ENCODE data around the gene STK24.
"Not testable (repeated sequence)": the region's sequence is repeated elsewhere in the genome, so short reads cannot be mapped to it uniquely, and the experiment has no call there.

STK24 gene

DNA sequence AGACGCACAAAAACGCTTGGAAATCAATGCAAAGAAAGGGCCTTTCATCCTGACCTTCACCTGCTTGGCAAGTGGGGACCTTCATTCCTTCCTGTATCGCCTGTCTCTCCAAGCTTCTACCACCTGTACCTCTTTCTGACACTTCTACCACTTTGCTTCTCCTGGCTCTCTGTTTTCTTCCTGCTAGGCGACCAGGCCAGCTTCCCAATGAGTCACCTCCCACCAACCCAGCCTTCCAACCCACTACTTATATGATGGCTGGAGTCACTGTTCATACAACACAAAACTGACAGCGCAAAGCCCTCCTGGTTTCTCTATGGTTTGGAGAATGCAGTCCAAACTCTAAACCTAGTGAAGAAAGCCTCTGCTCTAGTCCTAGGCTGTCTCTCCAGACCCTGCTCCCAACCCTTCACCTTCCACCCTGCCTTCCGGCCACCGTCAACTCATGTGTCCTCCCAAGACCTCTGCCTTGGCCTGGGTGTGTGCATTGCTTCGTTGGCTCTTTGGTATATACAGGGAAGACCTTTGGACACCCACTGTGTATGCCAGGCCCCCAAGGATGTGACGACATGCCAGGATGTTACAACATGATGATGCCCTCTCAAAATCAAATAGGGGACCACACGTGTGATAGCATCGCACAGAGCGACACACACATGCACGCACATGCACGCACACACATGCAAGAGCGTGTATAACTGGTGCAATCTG, 148.5 kb downstream of the STK24 start:
- DNase-seq = no peak

DNA sequence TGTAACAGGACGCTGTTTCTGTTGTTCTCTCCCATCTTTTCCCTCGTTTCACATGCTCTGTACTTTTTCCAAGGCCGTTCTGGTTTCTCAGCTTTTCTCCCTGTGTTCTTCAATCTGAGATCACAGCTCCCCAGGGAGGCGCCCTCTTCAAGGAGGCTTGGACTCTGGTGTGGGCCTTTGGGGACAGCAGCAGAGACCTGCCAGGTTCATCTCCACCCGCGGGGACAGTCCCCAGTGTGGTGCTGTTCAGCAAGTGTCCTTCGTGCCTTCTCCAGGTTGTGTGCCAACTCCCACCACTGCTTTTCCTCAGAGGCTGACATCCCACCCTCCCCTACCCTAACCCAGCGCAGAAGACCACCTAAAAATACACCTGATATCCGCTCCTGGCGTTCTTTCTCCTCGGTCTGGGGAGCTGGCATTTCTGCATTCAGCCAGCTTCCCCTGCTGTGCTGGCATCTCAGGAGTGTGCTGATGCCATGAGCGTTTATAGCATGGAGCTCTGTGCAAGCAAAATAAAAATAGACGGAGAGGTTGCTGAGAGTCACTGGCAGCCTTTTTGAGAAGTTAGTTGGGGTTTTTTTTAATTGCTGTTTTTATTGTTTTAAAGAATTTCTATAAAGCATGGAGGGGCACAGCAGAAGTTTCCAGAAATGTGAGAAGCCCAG, 149.4 kb downstream of the STK24 start:
- no peak for DNase-seq

DNA sequence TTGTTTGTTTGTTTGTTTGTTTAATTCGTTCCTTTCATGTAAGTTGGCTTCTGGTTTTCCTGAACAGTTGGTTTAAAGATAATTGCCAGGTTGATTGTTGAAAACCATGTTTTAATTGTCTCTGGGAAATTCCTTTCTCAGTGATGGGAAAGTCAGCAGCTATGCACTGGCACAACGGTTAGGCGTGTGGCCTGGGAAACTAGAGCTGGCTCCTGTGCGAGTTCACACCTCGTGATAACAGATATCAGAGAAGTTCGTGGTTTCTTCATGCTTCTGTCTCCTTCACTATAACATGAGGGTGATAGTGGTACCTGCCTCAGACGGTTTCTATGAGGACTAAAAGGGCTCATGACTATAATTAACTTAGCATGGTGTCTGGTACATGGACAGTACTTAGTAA, 153.5 kb downstream of the STK24 start:
- DNase-seq = no peak

DNA sequence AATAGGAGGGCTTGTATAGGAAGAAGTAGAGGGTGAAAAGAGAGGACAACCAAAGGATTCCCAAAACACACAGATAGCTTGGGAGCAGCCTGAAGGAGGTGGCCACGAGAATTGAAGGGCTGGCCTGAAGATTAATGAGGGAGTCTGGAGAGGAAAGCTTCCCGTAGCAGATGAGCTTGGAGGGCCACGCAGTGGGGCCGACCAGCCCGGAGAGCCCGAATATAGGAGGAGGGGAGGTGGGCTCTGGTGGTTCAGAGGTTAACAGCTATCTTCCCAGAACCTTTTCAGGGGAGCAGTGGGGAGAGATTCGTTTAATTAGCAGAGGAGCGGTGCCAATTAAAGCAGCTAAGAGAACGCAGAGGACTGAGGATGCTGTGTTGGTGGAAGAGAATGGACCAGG, 154.9 kb downstream of the STK24 start:
- no peak for DNase-seq

DNA sequence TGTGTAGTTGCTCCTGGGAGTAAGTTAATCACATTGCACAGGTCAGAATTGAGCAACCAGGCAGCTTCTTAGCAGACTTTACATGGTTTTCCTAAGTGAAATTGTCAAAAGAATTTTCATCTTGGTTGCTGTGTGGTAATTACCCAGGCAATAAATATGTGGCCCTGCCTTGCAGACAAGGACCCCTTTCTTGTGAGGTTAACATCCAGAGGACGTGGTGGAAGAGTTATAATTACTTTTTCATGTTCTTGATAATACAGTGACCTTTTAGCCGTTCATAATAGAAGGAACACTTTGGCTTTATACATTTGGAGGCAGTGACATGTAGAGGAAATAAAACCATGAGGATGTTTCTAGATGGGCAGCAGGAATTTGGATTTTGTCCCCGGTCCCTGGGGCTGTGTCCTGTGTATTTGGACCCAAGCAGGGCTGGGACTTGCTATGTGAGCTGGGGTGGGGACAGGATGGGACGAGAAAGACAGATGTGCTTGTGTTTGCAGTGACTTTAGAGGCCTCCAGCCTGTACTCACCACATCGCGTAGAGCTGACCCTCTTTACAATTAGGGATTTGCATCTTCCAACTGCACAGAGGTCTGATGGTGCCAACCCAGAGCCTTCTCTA, 156.2 kb downstream of the STK24 start:
- DNase-seq = no peak

DNA sequence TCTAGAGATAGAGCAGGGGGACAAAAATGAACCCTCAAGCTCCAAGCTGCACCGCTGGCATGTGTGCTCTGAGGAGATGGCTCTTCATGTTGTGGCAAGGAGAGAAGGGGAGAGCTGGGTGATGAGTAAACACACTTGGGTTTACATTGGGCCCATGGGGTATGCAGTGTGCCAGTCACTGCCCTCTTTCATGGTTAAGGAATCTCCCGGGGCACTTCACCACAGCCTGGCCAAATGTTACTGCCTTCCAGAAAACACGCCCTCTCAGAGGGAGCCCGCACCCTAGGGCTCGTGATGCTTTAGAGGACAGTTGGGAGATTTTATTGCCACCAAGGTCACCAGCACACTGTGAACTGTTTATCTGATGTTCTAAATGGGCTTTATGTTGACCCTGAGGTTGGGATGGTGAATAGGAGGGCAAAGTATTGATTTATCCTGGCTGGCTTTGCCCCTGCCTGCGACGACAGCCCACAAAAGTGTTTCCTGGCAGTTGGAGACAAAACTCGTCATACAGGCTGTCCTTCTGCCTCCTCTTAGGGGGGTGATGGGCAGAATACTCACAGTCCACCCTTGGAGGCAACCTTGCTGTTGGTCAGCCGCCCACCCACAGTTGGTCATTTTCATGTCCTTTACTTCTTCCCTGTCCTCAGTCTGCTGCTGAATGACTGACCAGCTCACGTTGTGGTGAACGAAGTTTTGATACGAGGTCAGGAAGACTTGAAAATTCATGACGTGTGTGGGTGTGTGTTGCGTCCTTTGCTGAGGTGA, 156.9 kb downstream of the STK24 start:
- no peak for DNase-seq

DNA sequence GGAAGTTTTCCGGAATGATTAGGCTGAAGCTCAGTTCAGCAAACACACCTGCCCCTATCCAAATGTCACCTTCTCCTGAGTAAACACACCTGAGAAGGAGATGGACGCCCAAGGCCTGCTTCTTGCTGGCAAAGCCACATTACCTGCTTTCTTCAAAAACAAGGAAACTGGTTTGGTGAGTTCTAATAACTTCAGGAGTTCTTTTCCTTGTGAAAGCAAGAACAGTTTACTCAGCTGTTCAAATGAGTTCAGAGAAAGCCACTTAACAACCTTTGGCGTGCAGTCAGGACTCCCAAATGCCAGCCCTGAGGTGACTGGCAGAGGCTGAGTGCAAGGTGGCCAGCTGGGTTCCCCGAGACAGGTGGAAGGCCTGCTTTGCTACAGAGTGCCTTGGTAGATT, 160.5 kb downstream of the STK24 start:
- no peak for DNase-seq

DNA sequence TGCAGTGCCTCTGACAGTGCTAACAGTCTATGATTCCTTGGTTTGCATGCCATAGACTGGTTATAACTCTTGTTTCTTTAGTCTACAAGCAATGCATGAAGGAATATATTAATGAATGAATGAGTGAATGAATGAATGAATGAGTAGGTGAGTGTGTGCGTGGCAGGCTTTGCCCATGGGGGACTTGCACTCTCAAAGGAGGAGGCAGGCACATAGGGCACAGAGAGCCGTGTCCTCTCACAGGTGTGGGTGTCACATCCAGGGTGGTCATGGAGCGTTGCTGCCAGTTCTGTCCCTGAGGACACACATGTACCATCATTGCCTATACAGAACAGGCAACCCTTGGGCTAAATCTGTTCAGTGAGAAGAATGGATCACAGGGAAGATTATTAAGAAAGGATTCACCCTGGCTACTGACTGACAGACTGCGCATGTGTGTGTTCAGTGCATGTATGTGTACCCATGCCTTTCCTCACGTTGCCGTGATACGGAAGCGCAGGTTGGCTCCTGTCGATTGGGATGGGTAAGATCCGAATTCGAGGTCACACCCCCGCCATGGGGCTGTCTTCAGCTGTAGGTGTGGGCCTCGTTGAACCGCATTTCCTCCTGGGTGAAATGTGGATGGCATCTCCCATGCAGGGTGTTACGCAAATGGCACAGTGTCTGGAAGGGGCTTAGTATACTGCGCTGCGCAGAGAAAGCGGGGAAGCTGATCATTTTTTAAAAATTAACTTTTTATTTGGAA, 161.4 kb downstream of the STK24 start:
- DNase-seq = no peak

DNA sequence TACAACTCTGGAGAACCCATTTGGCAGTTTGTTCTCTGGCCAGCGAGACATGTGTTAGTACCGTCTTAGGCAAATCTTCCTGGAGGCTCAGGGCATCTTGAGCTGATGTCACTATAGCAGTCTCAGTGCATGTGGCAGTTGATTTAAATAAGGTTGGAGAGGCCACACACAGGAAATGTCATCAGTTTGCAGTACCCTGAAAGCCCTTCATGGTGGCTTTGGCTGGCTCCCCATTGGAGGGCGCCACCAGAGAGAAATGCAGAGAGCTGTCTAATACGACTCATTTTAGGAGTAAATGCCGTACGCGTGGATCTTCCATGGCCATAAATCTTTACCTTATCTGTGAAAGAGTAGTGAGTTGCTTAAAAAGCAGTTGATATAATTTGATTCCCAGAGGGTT, 163.1 kb downstream of the STK24 start:
- no peak for DNase-seq

DNA sequence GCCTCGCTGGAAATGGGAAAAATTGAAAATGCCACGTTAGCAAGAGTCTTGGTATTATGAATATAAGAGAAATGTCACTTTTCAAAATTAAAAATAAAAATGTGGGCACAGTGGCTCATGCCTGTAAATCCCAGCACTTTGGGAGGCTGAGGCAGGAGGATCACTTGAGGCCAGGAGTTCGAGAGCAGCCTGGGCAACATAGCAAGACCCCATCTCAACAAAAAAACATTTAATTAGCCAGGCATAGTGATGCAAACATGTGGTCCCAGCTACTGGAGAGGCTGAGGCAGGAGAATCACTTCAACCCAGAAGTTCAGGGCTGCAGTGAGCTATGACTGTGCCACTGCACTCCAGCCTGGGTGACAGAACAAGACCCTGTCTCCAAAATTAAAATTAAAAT, 163.6 kb downstream of the STK24 start:
- not testable (repeated sequence) for DNase-seq

DNA sequence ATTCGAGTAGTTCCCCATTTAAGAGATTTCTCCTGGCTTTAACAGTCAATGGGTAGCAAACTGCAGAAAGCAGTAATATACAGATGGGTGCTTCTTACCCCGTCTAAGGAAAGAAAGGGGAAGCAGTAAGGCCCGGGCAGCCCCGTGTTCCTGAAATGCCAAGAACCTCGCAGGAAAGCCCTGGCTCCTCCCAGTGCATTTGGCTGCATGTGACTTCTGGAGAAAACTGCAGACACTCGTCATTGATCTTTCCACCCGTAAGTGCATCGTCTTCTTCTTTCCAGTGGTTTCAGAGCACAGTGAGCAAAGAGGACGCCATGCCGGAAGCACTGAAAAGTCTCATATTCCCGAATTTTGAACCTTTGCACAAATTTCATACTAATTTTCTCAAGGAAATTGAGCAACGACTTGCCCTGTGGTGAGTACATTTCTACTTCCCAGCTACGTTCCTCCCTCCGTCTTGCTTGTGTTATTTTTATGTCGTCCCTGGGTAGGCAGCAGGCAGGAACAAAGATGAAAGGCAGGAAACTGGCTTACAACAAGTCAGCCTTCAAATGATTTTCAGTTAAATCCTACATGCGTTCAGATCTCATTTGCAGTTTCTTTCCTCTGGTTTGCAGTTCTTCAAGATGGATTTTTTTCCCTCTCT, 165.2 kb downstream of the STK24 start:
- DNase-seq = no peak

DNA sequence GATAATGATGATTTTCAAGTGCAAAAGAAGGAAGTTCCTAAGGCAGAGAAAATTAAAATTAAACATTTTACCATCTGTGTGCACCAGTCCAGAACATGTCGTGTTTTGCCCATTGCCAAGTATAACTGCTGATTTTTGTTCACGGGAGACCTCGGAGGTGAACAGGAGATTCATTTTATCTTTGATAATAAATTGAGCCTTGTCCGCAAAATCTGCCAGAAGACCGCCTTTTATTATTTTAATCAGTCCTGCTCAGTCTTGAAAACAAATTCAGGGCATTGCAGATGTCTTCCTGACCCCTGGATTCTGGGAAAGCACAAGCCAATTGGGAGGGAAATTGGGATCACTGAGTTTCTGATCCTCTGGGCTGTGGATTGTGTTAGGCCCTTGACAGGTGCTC, 165.9 kb downstream of the STK24 start:
- DNase-seq = no peak

DNA sequence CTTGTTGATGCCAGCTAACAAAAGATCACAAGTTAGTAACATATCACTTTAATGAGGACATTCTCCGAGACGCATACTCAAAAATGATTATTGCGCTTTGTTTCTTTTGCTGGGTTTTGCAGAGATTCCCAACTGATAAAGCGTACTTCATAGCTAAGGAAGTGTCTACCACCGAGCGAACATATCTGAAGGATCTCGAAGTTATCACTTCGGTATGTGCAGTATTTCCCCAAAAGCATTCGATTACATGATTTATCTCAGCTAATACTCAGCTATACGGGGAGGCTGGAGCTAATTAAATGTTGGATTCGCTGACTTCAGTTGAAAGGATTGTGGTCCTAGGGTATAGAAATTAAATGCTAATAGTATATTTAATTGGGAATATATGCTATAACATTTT, 166.3 kb downstream of the STK24 start:
- no peak for DNase-seq

DNA sequence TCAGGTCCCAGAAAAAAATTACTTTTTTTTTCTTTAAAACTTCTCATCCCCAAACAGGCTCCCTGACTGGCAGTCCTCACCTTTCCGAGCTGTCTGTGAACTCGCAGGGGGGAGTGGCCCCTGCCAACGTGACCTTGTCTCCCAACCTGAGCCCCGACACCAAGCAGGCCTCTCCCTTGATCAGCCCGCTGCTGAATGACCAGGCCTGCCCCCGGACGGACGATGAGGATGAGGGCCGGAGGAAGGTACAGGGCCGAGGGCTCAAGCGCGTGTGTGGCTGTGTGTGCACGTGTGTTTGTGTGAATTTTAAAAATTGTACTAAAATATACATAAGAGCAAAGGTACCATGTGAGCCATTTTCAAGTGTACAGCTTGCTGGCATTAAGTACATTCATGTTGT, 167.6 kb downstream of the STK24 start:
- no peak for DNase-seq

DNA sequence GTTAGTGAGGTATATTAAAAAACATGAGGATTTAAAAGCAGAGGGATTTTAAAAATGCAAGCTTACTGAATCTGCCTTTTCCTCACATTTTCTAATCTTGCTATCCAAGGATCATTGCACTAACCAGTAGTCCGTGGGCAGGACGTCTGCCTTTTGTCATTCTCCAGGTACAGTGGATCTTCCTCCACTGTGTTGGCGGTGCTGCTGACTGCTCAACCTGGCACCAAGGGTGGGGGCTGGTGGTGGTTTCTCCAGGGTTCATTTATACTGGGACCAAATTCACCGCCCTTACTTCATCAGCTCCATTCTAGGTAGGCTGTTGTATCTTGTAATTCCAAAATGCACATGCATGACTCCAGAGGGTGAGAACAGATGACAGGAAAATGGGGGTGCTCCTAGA, 169.3 kb downstream of the STK24 start:
- DNase-seq = no peak

DNA sequence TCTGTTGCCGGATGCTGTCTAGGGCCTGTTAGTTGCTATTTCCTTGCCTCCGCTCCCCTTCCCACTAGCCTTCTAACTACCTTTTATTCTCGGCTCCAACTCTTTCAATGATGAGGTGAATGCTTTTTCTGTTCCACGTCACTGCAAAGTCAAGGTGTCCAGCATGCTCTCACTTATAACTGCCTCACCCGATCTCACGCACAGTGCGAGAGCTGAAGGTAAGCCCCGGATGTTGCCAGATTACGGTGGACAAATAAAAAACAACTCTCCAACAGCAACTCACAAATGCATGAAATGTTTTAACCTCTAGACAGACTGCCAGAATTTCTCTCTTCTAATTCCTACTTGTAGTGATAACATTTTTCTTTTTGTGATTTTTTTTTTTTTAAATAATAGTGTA, 169.9 kb downstream of the STK24 start:
- no peak for DNase-seq

DNA sequence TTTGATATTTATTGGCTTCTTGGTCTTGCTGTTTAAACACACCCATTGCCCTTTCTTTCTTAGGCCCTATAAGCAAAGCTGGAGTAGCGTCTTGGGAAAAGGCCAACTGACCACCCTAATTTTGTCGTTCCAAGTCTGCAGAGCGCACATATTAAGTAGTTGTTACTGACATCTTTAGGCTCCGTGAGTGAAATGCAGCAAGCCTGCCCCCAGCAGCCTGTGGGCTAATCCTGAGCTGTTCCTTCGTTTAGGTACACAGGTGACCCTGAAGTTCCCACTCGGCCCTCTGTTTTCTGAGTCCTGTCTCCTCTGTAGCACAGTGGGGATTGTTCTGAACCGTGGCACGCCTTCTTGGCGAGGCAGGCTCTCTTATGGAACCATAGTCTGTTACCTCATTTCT, 170.5 kb downstream of the STK24 start:
- no peak for DNase-seq

DNA sequence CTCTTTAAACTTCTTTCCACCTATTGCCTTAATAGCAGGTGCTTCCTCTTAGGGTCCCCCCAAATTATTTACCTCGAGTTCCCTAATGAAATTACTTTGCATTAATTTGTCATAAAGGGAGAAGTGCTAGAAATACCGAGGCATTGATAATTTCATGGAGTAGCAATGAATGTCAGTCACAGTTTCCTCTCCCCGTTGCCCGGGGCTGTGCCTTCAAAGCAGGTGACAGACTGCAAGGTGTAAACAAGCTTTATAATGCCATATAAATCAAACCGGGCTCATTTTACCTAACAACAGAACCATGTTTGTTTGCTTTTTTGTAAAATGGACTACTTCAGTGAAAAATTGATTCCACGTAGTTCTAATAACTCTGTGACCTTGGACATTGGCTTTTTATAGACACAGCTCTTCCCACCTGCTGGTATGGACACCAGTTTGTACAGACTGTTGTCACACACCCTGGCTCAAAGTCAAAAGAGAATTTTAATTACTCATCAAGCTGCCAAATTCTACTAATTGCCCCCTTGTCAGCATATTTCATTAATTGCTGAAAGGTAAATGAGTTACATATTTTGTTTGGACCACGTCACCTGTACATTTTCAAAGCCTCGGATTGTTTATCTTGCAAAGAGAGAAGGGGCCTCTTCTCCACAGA, 171.1 kb downstream of the STK24 start:
- DNase-seq = no peak

DNA sequence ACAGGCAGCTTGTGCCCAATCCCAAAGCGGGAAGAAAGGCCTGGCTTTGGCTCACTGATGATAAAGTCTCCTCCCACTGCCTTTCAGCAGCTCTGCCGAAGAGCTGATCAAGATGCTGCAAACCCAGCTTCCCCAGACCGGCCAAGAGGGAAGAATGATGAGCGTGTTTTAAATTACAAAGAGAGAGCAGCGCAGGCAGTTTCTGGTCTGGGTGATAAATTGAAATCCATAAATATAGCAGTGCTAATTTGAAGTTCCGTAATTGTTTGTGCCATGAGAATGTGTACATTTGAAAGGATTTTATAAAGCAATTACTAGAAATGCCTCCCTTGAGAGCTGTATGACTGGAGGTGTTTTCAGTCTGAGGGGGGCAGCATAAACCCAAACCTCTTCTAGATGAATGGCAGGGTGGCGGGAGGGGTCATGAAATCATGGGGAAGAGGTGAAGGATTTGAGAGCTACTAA, 171.8 kb downstream of the STK24 start:
- no peak for DNase-seq

DNA sequence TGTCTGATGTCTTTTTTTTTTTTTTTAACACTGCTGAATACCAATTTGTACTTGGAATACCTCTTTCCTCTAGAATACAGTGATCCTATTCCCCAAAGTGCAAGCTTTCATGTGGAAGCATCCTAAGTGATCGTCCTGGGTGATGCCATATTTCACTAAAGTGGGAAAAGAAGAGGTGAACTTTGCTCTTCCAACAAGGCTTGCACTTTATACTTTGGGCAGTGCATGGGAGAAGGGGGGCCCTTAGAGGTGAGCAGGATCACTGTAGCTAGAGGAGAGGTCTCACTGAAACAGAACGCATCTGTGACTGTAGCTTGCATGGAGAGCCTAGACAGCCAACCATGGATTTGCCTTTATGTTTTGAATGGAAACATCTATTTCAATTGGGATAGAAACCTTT, 173.8 kb downstream of the STK24 start:
- DNase-seq = no peak

DNA sequence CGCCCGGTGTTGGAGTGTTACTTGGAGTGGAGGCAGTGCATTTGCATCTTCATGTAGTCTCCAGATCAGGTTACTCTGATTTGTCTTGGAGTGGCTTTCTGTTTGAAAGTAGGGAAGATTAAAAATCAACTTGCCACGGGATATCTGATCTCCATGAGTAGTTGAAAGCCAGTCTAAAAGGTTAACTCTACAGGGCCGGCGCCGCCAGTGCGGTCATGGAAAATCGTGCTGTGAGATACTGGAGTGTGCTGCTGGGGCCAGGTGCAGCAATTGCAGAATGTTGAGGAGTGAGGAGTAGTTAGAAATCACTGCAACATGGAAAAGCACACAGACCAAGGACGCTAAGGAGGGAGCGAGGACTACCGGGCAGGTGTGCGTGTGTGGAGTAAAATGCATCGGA, 175.0 kb downstream of the STK24 start:
- no peak for DNase-seq

DNA sequence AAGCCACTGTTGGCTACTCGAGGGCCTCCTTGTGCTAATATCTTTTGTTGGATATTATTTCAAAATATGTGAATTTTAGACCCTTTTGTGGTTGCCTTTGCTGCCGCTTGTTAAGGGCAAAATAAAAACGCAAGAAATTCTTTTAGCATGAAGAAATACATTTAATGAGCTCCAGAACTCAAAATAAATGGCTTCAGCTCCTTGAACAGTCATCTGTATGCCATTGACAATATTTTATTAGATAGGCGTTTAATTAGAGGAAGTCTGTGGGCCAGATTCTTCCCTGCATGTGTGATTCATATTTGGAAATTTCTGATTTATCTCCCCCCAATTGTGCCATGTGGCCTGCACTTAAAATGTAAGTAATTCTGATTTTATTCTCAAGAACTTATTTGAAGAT, 177.2 kb downstream of the STK24 start:
- DNase-seq = no peak
